HG03432 (cell line): Measurements from ENCODE around the gene KNCN.

Experiments
- ATAC-seq: cut with Tn5 transposase; IDR thresholded peaks from one replicate; pipeline ENCODE4 v1.9.1; 2021; ENCODE audit warnings: mild to moderate bottlenecking, moderate library complexity; ENCODE audit not compliant: unreplicated experiment

The KNCN gene

DNA sequence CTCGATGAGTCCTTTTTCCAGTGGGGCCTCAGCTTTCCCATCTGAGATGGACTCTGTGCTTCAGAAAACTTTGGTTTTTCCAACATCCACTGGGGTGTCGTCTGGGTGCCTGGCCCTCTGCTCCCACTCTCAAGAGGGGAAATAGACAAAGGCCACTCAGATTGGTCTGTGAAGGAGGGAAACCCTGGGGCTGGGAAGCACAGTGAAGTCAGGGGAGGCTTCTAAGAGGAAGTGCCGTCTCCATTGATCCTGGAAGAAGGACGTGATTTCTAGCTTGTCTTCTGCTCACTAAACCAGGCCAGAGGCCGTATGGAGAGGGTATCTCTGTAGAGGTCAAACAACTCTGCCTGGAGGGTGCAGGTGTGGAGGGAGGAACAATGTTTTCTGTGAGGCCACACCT, 5.2 kb downstream of the KNCN start:
- no peak for ATAC-seq

DNA sequence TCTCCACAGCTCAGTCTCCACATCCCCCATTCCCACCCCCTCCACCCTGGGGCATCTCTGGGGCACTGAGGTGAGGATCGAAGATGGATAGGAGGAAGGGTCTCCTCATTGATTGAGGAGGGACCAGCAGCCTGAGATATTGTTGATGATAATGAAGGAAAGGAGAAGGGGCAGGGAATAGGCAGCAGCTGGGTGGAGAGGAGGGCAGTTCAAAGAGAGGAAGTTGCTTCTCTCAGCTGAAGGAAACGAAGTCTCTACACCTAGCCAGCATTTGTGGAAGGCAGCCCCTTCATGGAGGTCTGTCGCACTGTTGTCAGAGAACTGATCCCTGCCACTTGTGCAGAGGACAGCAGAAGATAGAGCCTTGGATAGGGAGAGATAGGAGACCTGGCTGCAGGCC, 5.7 kb downstream of the KNCN start:
- no peak for ATAC-seq

DNA sequence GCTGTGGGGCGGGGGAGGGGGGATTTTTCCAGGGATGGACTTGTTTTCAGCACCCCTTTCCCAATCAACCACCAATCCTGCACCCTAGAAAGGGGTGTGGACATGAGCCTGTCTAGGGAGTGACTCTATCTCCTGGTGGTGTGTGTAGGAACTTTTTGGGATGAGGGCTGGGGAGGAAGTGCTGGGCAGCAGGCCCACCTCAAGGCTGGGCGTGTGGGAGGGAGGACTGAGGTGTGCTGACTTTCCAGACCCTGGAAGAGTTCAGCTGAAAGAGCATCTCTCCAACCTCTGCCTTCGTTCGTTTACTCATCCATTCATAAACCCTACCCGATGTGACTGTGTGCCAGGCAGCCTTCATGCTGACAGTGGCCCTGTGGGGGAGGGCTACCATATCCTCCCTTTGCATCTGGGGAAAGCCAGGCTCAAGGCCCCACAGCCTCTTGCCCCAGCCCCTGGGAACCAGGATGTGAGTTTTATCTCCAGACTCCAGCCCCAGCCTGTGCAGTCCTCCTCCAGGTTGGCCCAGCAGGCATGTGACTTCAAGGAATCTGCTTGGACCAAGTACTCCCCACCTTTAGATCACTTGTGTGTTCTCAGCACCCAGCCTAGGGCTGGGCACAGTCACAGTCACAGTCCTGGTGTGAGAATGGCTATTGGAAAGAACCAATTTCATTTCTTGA, 6.7 kb downstream of the KNCN start:
- ATAC-seq, result no peak

DNA sequence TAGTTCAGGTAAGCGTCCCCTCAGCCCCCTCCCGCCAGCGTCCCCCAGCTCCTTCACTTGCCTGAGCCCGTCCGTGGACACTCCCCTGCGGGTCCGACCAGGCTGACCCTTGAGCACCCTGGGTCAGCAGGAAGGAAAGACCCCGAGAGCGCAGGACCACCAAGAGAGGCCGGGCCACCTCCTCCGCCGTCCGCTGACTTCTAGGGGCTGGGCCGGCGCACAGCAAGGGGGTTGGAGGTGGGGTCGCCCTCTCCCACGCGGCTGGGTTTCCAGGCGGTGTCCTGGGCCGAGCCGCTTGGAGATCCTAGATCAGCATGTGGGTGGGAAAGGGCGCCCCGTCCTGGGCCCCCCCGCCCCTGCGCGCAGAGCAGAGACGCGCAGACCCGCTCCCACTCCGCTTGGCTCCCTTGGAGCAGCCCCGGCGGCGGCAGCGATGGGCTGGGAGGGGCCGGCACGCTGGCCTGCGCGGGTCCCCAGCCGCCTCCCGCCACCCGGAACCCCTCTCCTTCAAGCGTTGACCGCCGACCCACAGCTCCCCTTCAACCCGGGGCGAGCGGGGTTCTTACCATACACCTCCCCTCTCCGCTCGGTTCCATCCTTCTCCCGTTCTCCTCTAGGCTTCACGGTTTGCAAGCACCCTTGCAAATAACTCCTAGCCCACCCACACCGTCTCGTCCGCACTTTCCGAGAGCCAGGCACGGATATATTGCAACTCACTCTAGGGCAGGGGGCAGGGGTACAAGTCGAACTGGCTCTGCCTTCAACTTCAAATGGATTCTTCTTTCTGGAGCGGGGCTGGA, 7.5 kb downstream of the KNCN start:
- ATAC-seq, result no peak

DNA sequence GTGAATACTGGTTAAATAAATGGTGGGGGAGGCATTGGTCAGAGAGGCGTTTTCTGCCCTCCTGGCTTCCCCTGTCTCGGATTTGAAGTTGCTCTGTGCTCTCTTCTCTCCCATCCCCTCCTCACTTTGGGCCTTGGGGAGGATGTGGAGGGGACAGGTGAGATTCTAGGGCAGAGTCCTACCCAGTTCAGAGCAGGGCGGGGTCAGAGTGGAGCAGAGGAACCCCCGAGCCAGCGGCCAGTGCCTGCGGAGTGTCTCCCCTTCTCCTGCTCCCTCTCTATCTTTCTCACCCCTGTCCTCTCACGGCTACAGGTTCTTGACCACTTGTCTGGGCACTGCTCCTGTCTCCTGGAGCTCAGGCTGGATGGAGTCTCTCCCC, 8.1 kb downstream of the KNCN start:
- no peak for ATAC-seq

DNA sequence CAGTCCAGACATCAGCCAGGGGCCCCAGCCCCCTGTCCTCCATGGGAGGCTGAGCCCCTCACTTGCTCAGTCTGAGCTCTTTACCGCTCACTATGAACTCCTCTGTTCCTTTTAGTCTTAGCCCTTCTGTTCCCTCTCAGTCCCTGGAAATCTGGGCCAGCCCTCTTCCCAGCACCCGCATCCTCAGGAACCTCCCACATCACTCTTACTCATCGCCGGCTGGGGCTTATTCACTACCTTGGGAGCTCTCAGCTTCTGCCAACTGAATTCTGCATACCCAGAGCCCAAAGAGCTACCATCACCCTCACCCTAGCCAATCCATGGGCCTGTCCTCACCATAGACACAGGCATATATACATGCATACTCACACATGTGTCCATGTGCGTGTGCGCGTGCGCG, 11.5 kb downstream of the KNCN start:
- no peak for ATAC-seq

DNA sequence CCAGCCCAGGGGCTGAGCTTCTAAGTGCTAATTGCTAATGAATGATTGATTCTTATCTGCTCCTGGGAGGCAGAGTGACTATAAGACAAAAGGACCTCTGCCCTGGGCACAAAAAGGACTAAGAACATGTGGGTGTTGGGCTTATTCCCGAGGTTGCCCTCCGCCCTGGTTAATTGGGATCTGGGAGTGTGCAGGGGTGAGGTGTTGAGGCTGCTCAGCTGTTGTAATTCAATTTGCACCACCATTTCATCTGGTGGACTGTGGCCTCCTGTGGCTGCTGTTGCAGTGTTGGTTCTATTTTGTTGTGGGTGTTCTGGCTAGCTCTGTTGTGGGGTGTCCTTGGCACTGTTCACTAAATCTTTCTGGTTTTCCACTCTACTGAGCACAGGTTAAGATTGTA, 13.3 kb downstream of the KNCN start:
- ATAC-seq, result no peak

DNA sequence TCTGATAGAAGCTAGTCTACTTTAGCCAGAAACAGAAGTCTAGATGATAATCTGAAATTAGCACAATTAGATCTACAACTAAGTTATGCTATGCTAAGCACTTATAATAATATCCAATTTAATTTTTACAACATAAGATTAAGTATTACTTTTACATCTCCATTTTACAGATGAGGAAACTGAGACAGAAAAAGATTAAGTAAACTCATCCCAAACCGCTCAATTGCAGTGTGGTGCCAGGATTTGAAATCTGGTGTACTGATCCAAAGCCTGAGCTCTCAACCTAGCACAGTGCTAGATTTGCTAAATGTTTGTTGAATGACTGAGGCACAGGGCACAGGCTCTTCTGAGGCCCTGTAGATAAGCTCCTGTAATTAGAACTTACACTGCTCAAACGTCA, 13.8 kb downstream of the KNCN start:
- no peak for ATAC-seq

DNA sequence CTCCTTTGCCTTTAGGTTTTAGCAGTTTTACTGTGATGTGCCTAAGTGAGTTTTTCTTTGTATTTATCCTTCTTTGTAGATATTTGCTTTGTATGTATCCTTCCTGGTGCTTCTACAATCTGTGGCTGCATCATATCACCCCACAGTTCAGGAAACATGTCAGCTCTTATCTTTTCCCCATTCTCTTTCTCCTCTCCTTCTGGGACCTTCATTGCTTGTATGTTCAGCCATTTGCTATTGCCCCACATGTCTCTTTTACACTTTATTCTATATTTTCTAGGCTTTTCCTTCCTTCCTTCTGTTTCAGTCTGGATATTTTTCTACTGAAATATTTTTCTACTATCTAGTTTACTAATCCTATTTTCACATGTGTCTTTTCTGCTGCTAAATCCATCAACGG, 14.9 kb downstream of the KNCN start:
- ATAC-seq, result no peak

DNA sequence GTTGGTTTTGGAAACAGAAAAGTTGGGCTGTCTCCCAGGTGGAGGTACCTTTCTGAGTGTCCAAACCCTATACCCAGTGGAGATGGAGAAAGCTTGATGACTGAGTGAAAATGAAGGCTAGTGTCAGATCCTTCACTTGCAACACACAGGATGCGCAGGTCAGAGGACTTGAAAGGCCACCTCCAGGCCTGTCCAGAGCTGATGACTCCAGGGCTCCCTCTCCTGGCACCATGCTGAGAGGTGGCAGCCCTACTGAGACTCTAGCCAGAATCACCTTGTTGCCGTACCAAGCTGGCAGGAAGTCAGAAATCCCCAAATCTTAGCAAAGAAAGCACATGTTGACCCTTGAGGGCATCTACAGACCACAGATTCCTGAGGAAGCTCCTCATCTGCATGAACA, 16.4 kb downstream of the KNCN start:
- no peak for ATAC-seq

DNA sequence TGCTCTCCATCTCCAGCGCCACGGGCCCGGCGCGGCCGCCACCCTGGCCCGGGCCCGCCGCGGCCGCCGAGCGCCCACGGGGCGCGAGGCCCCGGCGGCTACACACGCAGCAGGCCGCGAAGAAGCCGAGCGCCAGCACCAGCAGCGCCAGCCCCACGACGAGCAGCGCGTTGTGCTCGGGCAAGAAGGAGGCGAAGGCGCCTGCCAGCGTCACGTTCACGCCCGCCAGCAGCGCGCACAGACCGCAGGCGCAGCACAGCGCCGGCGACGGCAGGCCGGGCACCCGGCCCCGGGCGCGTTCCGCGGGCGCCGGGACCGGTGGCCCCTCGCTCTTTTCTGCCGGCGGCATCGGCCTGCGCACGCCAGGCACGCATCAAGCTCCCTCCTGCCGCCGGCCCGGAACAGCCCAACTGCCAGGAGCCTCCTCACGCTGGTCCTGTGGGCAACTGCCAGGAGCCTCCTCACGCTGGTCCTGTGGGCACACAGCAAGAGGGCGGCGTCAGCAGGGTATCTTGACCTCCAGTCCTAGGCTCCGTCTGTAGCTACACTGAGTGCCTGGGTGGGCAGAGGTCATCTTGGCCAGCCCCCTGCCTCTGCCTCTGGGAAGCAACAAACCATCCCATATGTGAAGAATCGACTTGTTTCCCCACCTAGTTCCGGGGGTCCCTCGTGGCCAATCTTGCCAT, 18.1 kb downstream of the KNCN start:
- no peak for ATAC-seq

DNA sequence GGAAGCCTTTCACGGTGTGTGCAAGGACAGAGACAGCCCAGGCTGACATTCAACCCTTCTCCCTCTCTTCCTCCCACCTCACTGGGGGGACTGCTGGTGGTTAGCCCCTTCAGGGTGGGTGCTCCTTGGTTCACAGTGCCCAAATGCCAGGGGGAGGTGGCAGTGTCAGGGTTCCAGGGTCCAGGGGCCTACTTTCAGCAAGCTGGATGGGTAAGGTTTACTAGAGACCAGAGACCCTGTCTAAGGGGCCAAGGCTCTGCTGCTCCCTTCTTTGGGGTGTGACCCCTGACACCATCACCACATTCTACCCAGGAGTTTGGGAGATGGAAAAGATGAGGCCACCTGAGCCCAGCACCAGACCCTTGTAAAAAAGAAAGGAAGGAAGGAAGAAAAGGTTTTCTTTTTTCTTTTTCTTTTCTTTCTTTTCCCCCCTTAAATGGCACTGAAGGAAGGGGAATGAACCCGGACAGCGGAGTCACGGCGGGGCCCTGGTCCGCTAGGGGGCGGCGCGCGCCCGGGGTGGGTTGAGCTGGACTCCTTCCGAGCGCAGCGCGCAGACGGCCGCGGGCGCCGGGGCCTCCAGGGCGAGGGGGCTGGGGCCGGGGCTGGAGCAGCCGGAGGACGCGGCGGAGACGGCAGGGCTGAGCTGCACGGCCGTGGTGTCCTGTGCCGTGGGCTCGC, 18.8 kb downstream of the KNCN start:
- no peak for ATAC-seq

DNA sequence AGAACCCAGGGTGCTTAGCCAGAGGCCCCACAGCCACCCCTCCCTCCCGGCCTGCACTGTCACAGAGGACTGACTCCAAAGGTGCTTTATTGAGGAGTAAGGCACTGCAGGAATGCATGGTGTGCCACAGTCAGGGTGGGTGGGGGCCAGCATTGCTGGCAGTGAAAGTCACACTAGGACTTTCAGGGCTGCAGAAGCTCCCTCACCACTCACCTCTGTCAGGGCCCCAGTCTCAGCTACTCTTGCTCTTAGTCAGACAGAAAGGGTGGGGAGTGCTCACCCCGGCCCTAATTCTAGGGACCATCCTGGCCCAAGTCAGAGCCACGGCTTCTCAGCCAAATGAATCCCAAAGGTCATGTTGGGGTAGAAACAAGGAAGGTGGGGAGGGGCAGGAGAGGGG, 19.4 kb downstream of the KNCN start:
- ATAC-seq, result no peak

DNA sequence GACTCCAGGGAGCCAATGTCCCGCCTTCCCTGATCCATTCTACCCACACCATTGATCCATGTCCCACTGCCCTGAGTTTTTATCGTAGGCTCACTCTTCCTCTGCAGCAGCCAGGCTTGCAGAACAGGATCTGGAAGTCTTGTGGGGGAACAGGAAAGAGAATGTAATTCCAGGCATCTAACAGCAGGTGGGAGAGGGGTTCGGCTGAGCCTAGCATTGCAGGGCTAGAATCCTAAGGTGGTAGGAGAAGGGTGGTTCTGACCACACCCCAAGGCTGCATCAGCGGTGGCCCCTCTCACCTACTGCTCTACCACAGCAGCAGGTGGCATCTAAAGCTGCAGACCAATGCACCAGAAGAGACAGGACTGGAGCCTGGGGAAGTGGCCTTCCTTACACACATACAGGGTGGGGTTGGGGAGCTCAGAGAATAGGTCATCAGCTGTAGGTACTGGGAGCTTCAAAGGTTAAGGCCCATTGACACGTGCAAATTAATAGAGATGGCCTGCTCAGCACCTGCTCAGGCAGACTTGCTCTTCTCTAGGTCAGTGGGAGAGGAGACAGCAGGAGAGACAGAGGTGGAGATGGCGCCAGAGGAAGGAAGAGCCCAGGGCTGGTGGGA, 20.5 kb downstream of the KNCN start:
- ATAC-seq, result no peak

DNA sequence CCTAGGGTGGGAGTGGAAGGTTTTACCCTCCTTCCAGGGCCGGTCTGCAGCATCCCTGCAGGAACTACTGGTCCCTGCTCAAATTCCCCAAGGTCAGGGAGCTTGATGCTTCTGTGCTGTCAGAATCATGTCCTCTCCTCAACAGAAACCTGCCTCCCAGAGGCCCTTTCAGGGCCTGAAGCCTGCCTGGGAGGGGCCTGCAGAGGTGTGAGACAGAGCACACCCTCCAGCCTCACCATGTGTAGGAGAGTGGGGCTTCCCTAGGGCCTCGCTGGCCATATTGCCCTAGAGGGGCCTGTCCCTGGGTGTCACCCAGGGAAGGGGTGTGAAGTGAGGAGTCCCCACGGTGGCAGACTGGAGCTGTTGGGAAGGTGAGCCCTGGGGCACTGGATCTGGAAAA, 21.1 kb downstream of the KNCN start:
- no peak for ATAC-seq

DNA sequence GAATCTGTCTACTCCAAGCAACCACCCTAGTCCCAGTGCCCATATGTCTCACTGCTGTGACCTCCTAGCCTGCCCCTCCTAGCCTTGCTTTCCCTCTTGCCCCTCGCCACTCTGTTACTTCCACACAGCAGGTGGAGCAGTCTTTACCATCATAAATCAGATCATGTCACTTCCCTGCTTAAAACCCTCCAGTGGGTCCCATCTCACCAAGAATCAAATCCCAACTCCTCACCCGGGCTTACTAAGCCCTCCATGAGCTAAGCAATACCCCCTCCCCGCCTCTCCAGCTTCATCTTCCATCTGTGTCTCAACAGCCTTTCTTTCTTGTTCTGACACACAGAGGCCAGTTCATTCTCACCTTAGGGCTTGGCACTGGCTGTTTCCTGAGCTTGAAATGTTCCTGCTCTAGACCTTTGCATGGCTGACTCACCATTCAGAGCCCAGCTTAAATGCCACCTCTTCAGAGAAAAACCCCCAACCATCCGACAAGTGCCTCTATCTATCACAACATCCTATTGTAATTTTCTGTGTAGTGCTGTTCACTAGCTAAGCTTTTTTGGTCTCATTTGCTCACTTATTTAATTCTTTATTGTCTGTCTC, 22.3 kb downstream of the KNCN start:
- ATAC-seq, result no peak

DNA sequence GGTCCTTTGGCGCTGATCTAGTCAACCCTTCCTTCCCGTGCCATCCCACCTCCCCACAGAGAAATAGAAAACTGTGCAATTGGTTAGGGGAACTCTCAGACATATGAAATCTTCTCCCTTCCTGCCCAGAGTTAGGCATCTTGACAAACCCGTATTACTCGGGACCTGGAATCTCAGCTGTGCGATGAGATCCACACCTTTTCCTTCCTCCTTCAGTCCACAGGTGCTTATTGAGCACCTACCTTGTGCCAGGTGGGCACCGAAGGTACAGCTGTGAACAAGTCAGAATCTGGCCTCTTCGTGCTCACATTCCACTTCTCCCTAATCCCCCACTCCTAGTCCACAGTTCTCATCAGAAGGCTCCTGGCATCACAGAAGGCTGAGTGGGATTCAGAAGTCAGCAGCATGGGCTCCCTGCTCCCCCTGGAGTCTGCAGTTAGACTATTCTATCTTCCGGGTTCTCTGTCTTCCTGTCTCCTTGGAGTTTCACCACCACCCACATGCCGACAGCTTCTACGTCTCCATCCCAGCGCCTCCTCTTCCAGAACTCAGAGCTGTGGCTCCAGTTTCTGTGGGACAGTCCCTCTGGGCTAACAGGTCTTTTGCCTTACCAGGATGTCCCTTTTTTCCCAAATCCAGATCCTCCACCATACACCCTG, 23.0 kb downstream of the KNCN start:
- ATAC-seq, result no peak

DNA sequence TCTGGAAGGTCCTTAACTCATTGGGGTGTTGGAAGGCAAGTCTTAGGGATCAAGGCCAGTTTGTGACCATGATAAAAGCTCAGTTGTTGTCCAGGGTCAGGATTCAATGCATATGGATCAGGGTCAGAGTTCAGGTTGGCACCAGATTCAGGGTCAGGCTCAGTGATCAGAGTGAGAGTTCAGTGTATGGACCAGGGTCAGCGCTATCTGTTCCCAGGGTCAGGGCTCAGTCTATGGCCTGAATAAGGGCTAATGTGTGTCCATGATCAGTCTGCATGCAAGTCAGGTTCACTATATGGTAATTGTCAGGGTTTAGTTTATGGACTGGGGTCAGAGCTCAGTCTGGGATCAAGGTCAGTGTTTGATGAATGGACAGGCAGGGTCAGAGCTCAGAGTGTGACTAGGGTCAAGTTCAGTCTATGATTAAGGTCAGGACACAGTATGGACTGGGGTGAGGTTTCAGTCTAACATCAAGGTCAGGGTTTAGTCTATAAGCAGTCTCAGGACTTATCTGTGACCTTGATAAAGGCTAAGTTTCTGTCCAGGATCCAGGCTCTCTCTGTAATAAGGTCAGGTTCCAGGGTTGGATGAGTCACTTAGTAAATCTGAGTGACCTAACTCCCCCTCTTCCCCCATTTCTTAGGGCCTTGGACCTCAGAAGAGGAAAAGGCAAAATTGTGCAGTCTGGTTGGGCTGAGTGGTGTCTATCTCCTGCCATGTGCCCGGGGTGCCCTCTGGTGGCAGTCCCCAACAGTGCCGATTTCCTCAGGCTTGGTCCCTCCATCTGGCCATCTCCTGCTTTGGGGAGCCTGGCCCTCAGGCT, 23.8 kb downstream of the KNCN start:
- ATAC-seq, result peak; percentile 58

DNA sequence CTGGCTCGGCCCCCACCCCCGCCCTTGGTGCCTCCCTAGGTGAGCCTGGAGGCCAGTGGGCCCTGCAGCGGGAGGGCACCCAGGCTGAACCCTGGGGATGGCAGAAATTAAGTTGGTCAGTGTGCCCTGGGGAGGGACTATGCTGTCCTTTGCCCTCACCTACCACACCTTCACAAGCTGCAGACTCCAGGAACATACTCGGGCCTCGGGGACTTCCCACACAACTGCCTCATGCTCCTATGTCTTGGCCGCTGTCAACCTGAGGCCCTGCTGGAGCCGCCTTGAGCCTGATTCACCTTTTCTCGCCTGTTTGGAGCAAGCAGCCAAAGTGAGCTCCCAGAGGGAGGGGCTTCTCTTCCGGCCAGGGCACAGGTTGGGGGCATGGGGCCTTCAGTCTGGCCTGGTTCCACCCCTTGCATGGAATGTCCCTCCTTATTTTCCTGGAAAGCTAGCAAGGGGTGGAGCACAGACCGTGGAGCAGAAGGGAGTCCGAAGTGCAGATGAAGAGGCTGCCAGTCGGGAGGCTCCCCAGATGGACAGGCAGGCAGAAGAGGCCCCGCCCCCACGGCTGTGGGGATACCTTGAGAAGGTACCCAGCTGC, 24.7 kb downstream of the KNCN start:
- no peak for ATAC-seq
